Measurements from ENCODE around the gene GUCY2D.
A peak's percentile ranks its signal among the peaks of the same experiment; 100 is the strongest.

- TF ChIP-seq CTCF (IDR thresholded peaks at IDR 0.05) (peak in 5 of 7 experiments; percentile 46 to 83 (median 68)), POLR2A (IDR thresholded peaks at IDR 0.05) (no peak)
Measured at GRCh38 chr17:7988750-7989178, 13.7 kb upstream of the GUCY2D start.

Measured in stomach (tissue), 4 donors.